Forelimb muscle (tissue), 1 donor: ENCODE data around the gene C4orf36. TPM values are rescaled to one million over a fixed set of nuclear protein-coding genes. Genes with fewer than 3 reads are reported as not detected.

Experiments
- DNase-seq: peaks from one replicate; pipeline ENCODE4 v3.0.0-alpha.2; 2013; ENCODE audit warnings: low read depth
- polyA plus RNA-seq: library from polyadenylated mRNA; unstranded; fragments of 120-200 nt; gene quantifications from one replicate; pipeline ENCODE4 v1.2.1, GENCODE V29; 2013; ENCODE audit not compliant: insufficient read length

The C4orf36 gene, protein sequence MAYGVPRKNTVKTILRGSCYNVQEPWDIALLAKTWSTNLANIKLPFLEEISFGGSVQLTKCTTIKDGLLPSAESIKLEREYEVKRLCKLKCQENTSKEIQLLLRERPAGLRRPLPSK
- not detected for polyA plus RNA-seq

DNA sequence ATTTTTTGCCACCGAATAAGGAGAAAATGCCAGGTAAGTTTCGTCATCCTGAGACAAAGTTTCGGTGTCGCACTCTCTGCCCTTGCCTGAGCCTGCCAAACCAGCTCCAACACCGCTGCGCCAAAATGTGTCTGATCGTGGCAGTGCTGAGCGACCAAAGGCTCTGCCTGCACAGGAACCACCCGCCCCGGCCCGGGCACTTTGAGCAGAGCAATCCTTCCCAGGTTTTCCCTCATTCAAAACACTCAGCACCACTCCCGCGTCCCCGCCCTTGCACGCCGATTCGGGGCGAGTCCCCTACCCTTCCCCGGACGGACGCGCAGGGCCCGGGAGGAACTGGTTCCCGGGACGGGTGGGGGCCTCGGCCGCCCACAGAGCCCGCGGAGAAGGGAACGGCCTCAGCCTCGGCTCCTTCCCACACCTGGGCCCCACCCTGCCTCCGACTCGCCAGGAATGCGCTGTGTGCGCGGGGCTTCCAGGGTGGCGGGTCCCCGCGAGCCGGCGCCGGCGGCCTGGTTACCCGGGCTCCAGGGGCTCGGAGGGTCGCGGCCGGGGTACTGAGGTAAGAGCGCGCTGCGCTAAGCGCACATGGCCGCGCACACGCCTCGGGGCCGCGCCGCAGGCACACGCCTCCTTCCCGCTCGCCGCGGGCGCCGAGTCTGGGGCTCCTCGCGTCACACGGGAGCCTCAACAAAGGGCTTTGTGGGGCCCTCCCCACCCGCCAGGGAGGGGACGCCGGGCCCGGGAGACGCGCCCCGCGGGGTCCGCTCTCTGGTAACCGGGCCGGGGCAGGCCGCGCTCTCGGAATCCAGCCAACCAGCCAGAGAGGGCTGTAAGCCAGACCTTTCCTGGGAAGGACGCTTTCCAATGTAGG is at the start of gene C4orf36:
C4orf36 (minus strand) TSS at position 661 of the 874 bp plus-strand sequence. CDS start 902 bp downstream, outside the sequence.
- no peak for DNase-seq

GRCh38 chr4:86940920-86941460 is 48.8 kb upstream of the C4orf36 start:
- no peak for DNase-seq

DNA sequence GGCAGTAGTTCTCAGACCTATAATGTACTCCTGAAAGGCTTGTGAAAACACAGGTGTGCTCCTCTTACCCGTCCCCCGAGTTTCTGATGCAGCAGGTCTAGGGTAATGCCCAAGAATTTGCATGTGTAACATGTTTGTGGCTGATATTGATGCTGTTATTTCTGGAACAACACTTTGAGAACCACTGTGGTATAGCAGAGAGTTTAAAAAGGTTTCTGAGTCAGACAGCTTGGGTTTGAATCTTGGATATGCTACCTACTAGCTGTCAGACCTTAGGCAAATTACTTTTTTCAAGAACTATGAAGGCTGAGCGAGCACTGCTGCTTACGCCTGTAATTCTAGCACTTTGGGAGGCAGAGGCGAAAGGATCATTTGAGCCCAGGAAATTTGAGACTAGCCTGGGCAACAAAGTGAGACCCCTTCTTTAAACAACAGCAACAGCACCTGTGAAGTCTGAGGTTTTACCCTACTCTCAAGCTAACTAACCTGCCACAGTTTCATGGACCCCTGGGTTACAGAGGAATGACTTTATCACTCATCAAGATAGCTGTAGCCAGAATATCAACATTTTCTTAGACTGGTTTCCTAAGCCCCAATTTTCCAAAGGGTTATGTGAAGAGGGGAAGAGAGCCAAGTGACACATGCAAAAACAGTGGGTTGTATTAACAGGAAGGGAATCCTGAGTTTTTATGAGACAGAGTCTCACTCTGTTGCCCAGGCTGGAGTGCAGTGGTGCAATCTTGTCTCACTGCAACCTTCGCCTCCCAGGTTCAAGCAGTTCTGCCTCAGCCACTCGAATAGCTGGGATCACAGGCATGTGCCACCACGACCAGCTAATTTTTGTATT is 47.7 kb upstream of the C4orf36 start:
- no peak for DNase-seq

DNA sequence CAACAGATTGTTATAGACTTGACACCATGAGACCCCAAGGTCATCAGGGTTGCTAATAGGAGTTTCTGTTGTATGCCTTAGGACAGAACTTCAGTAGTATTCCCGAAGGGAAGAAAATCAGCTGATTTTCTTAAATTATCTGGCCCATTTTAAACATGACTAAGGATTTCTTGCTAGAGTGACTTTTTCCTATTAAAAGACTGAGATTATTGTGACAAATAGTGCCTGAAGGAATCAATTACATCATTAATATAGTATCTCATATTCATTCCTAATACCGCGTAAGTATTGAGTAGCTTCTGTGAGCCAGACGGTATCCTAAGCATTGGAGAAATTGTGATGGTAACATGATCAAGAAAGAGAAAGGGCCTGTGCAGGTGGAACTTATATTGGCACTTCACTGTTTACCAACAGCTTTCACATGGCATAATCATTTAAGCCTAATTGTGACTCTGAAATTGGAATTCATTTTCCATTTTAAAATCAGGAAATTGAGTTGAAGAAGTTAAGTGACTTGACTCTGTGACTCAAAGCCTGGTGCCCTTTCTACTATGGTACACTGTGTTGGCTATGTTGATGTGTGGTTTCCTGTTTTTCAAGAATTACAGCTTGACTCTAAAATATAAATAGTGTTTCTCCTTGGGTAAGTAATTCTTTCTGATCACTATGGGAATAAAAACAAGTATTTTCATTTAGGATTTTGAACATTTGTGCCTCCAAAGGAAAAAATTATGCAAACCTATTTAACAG is 46.7 kb upstream of the C4orf36 start:
- no peak for DNase-seq

DNA sequence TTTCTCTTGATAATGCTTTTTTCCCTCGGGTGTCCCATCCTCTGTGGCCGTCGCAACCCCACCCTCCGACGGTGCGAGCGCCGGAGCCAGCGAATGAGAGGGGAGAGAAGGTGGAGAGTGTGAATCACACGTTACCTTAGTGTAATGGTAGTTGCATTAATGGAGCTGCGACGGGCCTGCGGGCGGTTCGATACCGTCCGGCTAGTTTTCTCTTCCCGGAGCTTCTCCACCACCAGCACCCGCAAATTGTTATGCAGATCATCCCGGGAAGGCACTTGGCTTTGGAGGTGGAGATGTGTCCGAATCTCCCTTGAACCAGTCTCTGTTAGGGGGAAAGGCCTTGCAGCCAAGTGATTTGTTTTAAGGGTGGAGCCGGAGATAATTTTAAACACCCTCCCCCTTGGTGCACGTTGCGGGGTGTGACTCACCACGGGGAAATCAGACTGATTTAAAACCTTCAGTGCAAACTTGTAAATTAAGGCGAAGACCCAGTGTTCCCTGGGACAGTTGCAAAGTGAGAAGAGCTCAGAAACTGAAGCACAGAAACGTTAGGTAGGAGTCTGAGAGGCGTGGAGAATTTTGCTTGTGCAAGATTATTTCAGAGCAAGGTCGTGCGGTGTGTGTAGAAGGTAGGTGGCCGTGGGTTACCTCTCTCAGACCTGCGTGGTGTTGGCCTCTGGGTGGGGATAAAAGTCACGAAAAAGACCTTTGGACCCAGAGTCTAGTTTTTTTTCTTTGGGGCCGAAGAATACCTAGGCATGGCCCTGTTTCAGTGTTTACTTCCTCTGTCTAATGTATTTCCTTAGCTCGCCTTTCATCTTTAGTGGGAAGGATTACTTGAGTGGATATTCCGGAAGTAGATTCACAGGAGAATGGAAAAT is 43.9 kb upstream of the C4orf36 start:
- no peak for DNase-seq

DNA sequence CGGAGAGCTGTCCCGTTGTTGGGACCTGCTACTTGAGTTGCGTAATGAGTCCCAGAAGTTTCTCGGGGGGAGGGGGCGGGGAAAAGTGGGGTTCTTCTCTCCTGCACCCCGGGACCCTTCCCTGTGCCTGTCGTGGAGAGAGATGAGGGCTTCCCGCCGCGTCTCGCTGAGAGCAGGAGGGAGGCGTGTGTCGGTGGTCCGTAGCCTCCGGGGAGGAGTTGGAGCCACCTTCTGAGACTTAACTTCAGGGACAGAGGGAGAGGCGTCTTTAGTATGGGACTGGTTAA is 43.3 kb upstream of the C4orf36 start:
- DNase-seq, result no peak

GRCh38 chr4:86934771-86935565 is 42.7 kb upstream of the C4orf36 start, which contains the start of gene AFF1:
Gene AFF1 (plus strand): TSS chr4:86935011. CDS start chr4:86948534, 13,523 bp downstream.
- peak; percentile 28 for DNase-seq

- DNase-seq, result no peak
Observed at GRCh38 chr4:86934147-86934770, 42.0 kb upstream of the C4orf36 start.

GRCh38 chr4:86928400-86929255 is 36.4 kb upstream of the C4orf36 start:
- no peak for DNase-seq

GRCh38 chr4:86927843-86928395 is 35.7 kb upstream of the C4orf36 start:
- no peak for DNase-seq

DNA sequence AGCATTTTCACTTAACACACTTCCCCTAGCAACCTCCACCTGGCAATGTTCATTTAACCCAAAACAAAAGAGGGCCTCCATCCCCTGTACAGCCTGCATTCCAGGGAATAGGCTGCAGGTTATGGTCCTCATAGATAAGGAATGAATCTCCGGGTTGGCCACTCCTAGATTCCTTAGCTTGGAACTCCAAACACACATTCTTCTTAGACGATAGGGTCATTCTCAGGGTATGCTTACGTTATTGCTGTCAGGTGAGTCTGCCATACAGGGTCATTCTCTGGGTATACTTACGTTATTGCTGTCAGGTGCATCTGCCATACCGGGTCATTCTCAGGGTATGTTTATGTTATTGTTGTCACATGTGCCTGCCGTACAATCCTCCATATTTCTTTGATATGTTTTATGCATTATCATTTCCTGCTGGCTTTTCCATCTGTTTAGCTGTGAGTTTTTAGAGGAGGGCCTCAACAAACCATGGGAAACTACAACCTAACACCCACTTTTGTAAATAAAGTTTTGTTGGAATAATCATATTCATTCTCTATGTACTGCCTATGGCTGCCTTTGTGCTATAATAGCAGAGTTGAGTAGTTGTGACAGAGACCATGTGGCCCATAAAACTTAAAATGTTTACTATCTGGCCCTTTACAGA is 34.3 kb upstream of the C4orf36 start:
- DNase-seq, result no peak

- no peak for DNase-seq
Observed at GRCh38 chr4:86924811-86925210, 32.6 kb upstream of the C4orf36 start.

GRCh38 chr4:86921608-86922252 is 29.5 kb upstream of the C4orf36 start:
- DNase-seq, result no peak

- DNase-seq, result no peak
Observed at GRCh38 chr4:86919561-86920223, 27.5 kb upstream of the C4orf36 start.

GRCh38 chr4:86918539-86919072 is 26.4 kb upstream of the C4orf36 start:
- DNase-seq, result no peak
